ENCODE results near the gene NGEF. TPM values are rescaled to one million over a fixed set of nuclear protein-coding genes. Genes with fewer than 3 reads are reported as not detected.

The NGEF gene
- total and polyA plus RNA-seq, 10 of the 15 experiments (the other 5 are each of a cell fraction or from before 2014, with no cell fraction given) = 0.12 TPM; not detected in 9

- TF ChIP-seq SKIL (IDR thresholded peaks at IDR 0.05; ENCODE audit: low read depth, poor library complexity, severe bottlenecking) = no peak
These were observed 34.6 kb upstream of the NGEF start (continued) for GRCh38 chr2:233047667-233048066.

- H2AFZ ChIP-seq (ENCODE audit: control insufficient read depth, low read depth, low read length) = no peak overlapping the region
- no peaks in the 10 kb centered on the region; the same call in 1 of the 2 replicates for H4K20me1 ChIP-seq (ENCODE audit: control insufficient read depth, insufficient read depth)
- ChIA-PET CTCF (interaction anchor here (0.6 to 1.5 kb wide), 2 partner anchors 18 to 175 kb away, joined by 4 to 5 read pairs; no protein-coding TSS in a partner anchor), RAD21 (ENCODE audit: unreplicated experiment) (no interaction called here), POLR2A (interaction anchor here (0.7 kb wide), 1 partner anchor 357 kb away, joined by 3 read pairs; no protein-coding TSS in a partner anchor), SMC1A (ENCODE audit: uncharacterized antibody, unreplicated experiment) (interaction anchor here (1.2 kb wide), 1 partner anchor 13 kb away, joined by 3 read pairs; the partner anchor contains the start of gene INPP5D)
- DNase-seq (ENCODE audit: low read depth, low spot score) = no peak
- H3K9ac ChIP-seq (ENCODE audit: control insufficient read depth, insufficient read depth, low read length) = no peak overlapping the region
- no peak for FAIRE-seq
- 59% methylated on average over 3 of the region's 3 CpGs for WGBS (ENCODE audit: insufficient coverage, insufficient replicate concordance, low lambda C conversion rate, missing lambda C conversion rate)
- H3K27me3 ChIP-seq (replicated peaks in 1 of 2; ENCODE audit: control insufficient read depth in 2 of 2, insufficient read depth in 2 of 2, low read length in 1 of 2) = 0 out of 4 replicates have a peak, but pooled peaks cover 0 to 2% of the 10 kb centered on the region in 2 experiments
- H3K27ac ChIP-seq (ENCODE audit: control insufficient read depth, insufficient read depth) = no peak overlapping the region
- no peak for ATAC-seq
- TF ChIP-seq RFX5 (IDR thresholded peaks at IDR 0.05; ENCODE audit: low read depth, low read length) (no peak), RAD21 (IDR thresholded peaks at IDR 0.05; ENCODE audit: insufficient read depth, low read depth, low read length) (no peak)
- H3K79me2 ChIP-seq (ENCODE audit: control insufficient read depth, insufficient read depth, low read length) = no peaks in the 10 kb centered on the region
- in situ Hi-C loops (cut with MboI) = no loop called here
- intact Hi-C loops (cut with micrococcal nuclease; ENCODE audit: unreplicated experiment) = no loop called here
- H3K36me3 ChIP-seq (ENCODE audit: control insufficient read depth in 2 of 2, insufficient read depth in 2 of 2, low read length in 1 of 2) = no peaks in the 10 kb centered on the region
- no peaks in the 10 kb centered on the region for H3K9me3 ChIP-seq (replicated peaks; ENCODE audit: control insufficient read depth, insufficient read depth, low read length)
- H3K4me2 ChIP-seq (ENCODE audit: control insufficient read depth, insufficient read depth) = no peak overlapping the region
- no peaks in the 10 kb centered on the region for H3K4me1 ChIP-seq (ENCODE audit: control insufficient read depth, insufficient read depth, low read length)
- H3K4me3 ChIP-seq = no peak overlapping the region
- BruUV-seq (replicated peaks) = no TSS peak
These were observed 34.1 kb upstream of the NGEF start for GRCh38 chr2:233047206-233047605.
